HepG2 (cell line): ENCODE data around the gene RAD9A. TPM values are rescaled to one million over a fixed set of nuclear protein-coding genes. Genes with fewer than 3 reads are reported as not detected.

Experiments
- ATAC-seq: fragments of 200-7000 bp; cut with Tn5 transposase; 3 replicates; pipeline ENCODE4 v1.9.1; 2020; ENCODE audit warnings: mild to moderate bottlenecking, moderate library complexity
- BruUV-seq: library from RNA; stranded (reverse); fragments of 400-500 nt; replicated peaks from 2 replicates; lab custom pipeline; 2021; lab: Mats Ljungman, UMichigan
- CTCF ChIA-PET: fragments of 300-600 bp; formaldehyde crosslinking; extraction: SDS; loops from one replicate; lab custom pipeline; 2021; ENCODE audit warnings: low total read pairs, inconsistent platforms, low intra/inter-chr PET ratio; lab: Yijun Ruan, JAX
- POLR2A ChIA-PET: fragments of 350-600 bp; sonication (Branson Sonifier 250); formaldehyde crosslinking; loops from one replicate; lab custom pipeline; 2020; ENCODE audit warnings: antibody characterized with exemption, inconsistent platforms; lab: Yijun Ruan, JAX
- DNase-seq: peaks from one replicate; pipeline ENCODE4 v3.0.0-alpha.2; 2015; ENCODE audit warnings: low spot score
- FAIRE-seq: peaks from 3 replicates; lab custom pipeline; 2011; peaks lifted over from hg19 to GRCh38; lab: Jason Lieb, UNC
- H2AFZ ChIP-seq: one replicate; pipeline ENCODE4 v1.6.1; 2011; ENCODE audit warnings: low read length, inconsistent platforms
- H3K27ac ChIP-seq: fragments of 300-600 bp; 3 replicates; pipeline ENCODE4 v1.8.0; 2011; ENCODE audit warnings: mixed run types, mild to moderate bottlenecking, mixed read lengths, low read length, inconsistent platforms; ENCODE audit not compliant: insufficient read depth; ENCODE audit errors: extremely low read length
- H3K27me3 ChIP-seq, 2 experiments: fragments of 200-600 bp in 1 of 2; 2 replicates in 1 of 2; 3 replicates in 1 of 2; pipeline versions ENCODE4 v1.6.0 to v1.8.0; 2011; ENCODE audit warnings: low read length in 2 of 2, mild to moderate bottlenecking in 2 of 2, moderate library complexity in 2 of 2, inconsistent platforms in 1 of 2; ENCODE audit not compliant: insufficient read depth in 2 of 2, control insufficient read depth in 1 of 2
- H3K36me3 ChIP-seq, 2 experiments: fragments of 200-600 bp in 1 of 2; replicated peaks in 1 of 2; 2 replicates in 1 of 2; 3 replicates in 1 of 2; pipeline versions ENCODE4 v1.5.1 to v1.8.0; 2011; ENCODE audit warnings: low read length in 2 of 2, inconsistent platforms in 1 of 2; ENCODE audit not compliant: insufficient read depth in 2 of 2, control insufficient read depth in 1 of 2
- H3K4me1 ChIP-seq: 2 replicates; pipeline ENCODE4 v1.5.1; 2012; ENCODE audit warnings: low read length, inconsistent platforms; ENCODE audit not compliant: insufficient read depth
- H3K4me2 ChIP-seq: 2 replicates; pipeline ENCODE4 v1.6.0; 2011; ENCODE audit warnings: low read depth, low read length, inconsistent platforms
- H3K4me3 ChIP-seq, 3 experiments: fragments of 200-600 bp in 1 of 3; sonication (generic), shearing (Covaris generic) in 1 of 3; replicated peaks in 1 of 3; 2 replicates each; pipeline ENCODE4 v1.5.1; 2011 to 2016; ENCODE audit warnings: low read length in 3 of 3, inconsistent platforms in 2 of 3, low read depth in 2 of 3, mild to moderate bottlenecking in 2 of 3, control low read depth in 1 of 3, mixed read lengths in 1 of 3; ENCODE audit not compliant: insufficient read depth in 1 of 3
- H3K79me2 ChIP-seq: one replicate; pipeline ENCODE4 v1.6.1; 2011; ENCODE audit warnings: low read length, inconsistent platforms; ENCODE audit not compliant: insufficient read depth
- H3K9ac ChIP-seq: 2 replicates; pipeline ENCODE4 v1.6.0; 2011; ENCODE audit warnings: mild to moderate bottlenecking, low read depth, low read length, inconsistent platforms; ENCODE audit not compliant: insufficient read depth
- H3K9me3 ChIP-seq: 2 replicates; pipeline ENCODE4 v1.5.1; 2012; ENCODE audit warnings: mild to moderate bottlenecking, low read length
- H4K20me1 ChIP-seq: 2 replicates; pipeline ENCODE4 v1.6.0; 2011; ENCODE audit warnings: inconsistent platforms, mild to moderate bottlenecking, low read length, moderate library complexity; ENCODE audit not compliant: insufficient read depth
- ZNF687 ChIP-seq: sonication (generic); formaldehyde crosslinking; IDR thresholded peaks from 2 replicates; pipeline ENCODE4 v1.5.1; 2020; ENCODE audit warnings: mild to moderate bottlenecking, missing genetic modification reagents, moderate library complexity
- WGBS: methylation state at CpG from one replicate; pipeline ENCODE4 v1.1.6; 2017; ENCODE audit warnings: low lambda C conversion rate; 5-methylcytosine and 5-hydroxymethylcytosine counted together
- in situ Hi-C: cut with HindIII; loops from 2 replicates; pipeline ENCODE4 v1.10.0; 2017; ENCODE audit warnings: low pct_unique_long_range_greater_than_20kb; ENCODE audit not compliant: extremely low pct_ligation_motif_present
- intact Hi-C: fragments of 100-400 bp; cut with micrococcal nuclease; formaldehyde crosslinking; loops from one replicate; pipeline ENCODE4 v1.10.0; 2022; ENCODE audit not compliant: unreplicated experiment
- polyA plus RNA-seq, 8 experiments: library from polyadenylated mRNA; depleted of rRNA in 3 of 8; stranded (reverse) in 7 of 8; unstranded in 1 of 8; fragments of >200 nt; fragmentation: Illumina TruSeq in 4 of 8; extraction: Trizol in 4 of 8; gene quantifications; 2 replicates each; pipeline versions ENCODE4 v1.2.1 to v1.2.3, GENCODE V29; 2011 to 2016; ENCODE audit warnings: low read depth in 4 of 8, missing spikeins in 1 of 8, mixed read lengths in 1 of 8; ENCODE audit not compliant: insufficient read depth in 1 of 8
- total RNA-seq, 5 experiments: library from RNA; depleted of rRNA; stranded (reverse); fragments of >200 nt; fragmentation: Illumina TruSeq; extraction: Trizol; gene quantifications; 2 replicates each; pipeline ENCODE4 v1.2.3, GENCODE V29; 2016; ENCODE audit warnings: low read depth in 1 of 5
- TF ChIP-seq, protein P1 (sequence below): sonication (generic); formaldehyde crosslinking; IDR thresholded peaks from 2 replicates; pipeline ENCODE4 v1.4.0; 2020; ENCODE audit warnings: missing genetic modification reagents

Gene RAD9A
- total and polyA plus RNA-seq, 2 of the 13 experiments (the other 11 are each of a cell fraction or from before 2014, with no cell fraction given): 10.1 to 15.7 TPM

DNA sequence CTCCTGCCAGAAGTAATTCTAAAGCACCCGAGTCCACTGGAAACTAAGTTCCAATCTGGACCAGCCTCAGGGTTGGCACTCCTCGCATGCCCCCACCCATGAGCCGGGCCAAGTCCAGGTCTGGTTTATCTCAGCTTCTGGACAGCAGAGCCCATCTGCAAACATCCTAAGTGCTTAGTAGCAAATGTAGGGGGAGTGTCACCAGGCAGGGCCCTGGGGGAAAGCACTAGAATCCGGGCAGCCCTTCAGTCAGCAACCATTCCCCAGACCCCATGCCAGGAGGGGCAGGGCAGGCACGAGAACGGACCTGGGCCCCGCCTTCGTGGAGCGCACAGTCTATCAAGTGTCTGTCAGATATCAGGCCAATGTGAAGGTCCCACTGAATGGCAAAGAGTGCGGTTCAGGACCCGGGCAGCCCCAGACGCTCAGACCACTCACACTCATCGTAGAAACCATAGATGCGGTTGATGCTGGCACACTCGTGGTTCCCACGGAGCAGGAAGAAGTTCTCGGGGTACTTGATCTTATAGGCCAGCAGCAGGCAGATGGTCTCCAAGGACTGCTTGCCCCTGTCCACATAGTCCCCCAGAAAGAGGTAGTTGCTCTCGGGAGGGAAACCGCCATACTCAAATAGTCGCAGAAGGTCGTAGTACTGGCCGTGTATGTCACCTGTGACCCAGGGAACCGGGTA lies 8.6 kb downstream of the RAD9A start:
- ChIA-PET CTCF (no interaction called here), POLR2A (interaction anchor here (0.7 to 6.2 kb wide), 9 partner anchors 8 to 105 kb away, joined by 3 to 81 read pairs (median 14); partner anchors contain the start of genes AIP, CLCF1, PITPNM1 and RAD9A)
- peaks cover 17 to 27% of the 10 kb centered on the region in 2 experiments; a peak in 4 of 5 replicates for H3K36me3 ChIP-seq
- peak overlapping the region; percentile 77 to 98 (median 94) for H3K4me3 ChIP-seq
- H3K27ac ChIP-seq: peak overlapping the region; percentile 84
- no peak for DNase-seq
- peaks cover 3% of the 10 kb centered on the region; the same call in 1 of the 2 replicates for H4K20me1 ChIP-seq
- ATAC-seq: no peak
- intact Hi-C loops: no loop called here
- H3K79me2 ChIP-seq: peaks cover 14% of the 10 kb centered on the region
- no peak overlapping the region for H2AFZ ChIP-seq
- no peaks in the 10 kb centered on the region for H3K27me3 ChIP-seq
- BruUV-seq: no TSS peak
- no peaks in the 10 kb centered on the region for H3K9me3 ChIP-seq
- TF ChIP-seq, protein P1, sequence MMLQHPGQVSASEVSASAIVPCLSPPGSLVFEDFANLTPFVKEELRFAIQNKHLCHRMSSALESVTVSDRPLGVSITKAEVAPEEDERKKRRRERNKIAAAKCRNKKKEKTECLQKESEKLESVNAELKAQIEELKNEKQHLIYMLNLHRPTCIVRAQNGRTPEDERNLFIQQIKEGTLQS: no peak
- 0 out of 2 replicates have a peak, but pooled peaks have one; percentile 2 for TF ChIP-seq ZNF687
- H3K4me1 ChIP-seq: peaks cover 47% of the 10 kb centered on the region
- H3K4me2 ChIP-seq: peak overlapping the region; percentile 88
- peak overlapping the region; percentile 93 for H3K9ac ChIP-seq
- 54% methylated on average over 11 of the region's 23 CpGs for WGBS
- FAIRE-seq: no peak
- in situ Hi-C loops: loop anchor here (5.0 kb wide), 2 partner anchors 67 to 107 kb away; partner anchors contain the start of genes CDK2AP2, PITPNM1 and TMEM134
